ENCODE data around the gene TARDBP. TPM values are rescaled to one million over a fixed set of nuclear protein-coding genes. Genes with fewer than 3 reads are reported as not detected.

Gene TARDBP
- total and polyA plus RNA-seq, 2 experiments from 2014 or later = 204 to 313 TPM

DNA sequence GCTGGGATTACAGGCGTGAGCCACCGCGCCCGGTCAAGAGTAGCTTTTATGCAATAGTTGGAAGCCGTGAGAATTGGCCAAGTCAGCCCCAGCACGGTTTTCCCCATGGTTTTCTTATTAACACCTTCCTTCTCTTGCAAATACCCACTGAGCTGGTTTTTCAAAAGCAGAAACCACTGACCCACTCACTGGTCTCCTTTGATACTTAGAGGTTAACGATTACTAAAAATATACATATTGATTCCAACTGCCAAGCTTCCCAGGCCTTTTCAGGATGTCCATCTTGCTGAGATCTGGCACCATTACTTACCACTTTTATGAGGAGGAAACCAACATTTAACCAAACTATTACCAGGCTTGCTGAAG is 25.9 kb upstream of the TARDBP start (continued):
- TF ChIP-seq, protein P1, sequence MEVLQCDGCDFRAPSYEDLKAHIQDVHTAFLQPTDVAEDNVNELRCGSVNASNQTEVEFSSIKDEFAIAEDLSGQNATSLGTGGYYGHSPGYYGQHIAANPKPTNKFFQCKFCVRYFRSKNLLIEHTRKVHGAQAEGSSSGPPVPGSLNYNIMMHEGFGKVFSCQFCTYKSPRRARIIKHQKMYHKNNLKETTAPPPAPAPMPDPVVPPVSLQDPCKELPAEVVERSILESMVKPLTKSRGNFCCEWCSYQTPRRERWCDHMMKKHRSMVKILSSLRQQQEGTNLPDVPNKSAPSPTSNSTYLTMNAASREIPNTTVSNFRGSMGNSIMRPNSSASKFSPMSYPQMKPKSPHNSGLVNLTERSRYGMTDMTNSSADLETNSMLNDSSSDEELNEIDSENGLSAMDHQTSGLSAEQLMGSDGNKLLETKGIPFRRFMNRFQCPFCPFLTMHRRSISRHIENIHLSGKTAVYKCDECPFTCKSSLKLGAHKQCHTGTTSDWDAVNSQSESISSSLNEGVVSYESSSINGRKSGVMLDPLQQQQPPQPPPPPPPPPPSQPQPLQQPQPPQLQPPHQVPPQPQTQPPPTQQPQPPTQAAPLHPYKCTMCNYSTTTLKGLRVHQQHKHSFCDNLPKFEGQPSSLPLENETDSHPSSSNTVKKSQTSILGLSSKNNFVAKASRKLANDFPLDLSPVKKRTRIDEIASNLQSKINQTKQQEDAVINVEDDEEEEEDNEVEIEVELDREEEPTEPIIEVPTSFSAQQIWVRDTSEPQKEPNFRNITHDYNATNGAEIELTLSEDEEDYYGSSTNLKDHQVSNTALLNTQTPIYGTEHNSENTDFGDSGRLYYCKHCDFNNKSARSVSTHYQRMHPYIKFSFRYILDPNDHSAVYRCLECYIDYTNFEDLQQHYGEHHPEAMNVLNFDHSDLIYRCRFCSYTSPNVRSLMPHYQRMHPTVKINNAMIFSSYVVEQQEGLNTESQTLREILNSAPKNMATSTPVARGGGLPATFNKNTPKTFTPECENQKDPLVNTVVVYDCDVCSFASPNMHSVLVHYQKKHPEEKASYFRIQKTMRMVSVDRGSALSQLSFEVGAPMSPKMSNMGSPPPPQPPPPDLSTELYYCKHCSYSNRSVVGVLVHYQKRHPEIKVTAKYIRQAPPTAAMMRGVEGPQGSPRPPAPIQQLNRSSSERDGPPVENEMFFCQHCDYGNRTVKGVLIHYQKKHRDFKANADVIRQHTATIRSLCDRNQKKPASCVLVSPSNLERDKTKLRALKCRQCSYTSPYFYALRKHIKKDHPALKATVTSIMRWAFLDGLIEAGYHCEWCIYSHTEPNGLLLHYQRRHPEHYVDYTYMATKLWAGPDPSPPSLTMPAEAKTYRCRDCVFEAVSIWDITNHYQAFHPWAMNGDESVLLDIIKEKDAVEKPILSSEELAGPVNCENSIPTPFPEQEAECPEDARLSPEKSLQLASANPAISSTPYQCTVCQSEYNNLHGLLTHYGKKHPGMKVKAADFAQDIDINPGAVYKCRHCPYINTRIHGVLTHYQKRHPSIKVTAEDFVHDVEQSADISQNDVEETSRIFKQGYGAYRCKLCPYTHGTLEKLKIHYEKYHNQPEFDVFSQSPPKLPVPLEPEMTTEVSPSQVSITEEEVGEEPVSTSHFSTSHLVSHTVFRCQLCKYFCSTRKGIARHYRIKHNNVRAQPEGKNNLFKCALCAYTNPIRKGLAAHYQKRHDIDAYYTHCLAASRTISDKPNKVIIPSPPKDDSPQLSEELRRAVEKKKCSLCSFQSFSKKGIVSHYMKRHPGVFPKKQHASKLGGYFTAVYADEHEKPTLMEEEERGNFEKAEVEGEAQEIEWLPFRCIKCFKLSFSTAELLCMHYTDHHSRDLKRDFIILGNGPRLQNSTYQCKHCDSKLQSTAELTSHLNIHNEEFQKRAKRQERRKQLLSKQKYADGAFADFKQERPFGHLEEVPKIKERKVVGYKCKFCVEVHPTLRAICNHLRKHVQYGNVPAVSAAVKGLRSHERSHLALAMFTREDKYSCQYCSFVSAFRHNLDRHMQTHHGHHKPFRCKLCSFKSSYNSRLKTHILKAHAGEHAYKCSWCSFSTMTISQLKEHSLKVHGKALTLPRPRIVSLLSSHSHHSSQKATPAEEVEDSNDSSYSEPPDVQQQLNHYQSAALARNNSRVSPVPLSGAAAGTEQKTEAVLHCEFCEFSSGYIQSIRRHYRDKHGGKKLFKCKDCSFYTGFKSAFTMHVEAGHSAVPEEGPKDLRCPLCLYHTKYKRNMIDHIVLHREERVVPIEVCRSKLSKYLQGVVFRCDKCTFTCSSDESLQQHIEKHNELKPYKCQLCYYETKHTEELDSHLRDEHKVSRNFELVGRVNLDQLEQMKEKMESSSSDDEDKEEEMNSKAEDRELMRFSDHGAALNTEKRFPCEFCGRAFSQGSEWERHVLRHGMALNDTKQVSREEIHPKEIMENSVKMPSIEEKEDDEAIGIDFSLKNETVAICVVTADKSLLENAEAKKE (CRISPR knock-in tag; IDR thresholded peaks at IDR 0.05) = no peak
- no peak for TF ChIP-seq STAT1 (IDR thresholded peaks at IDR 0.05; ENCODE audit: unreplicated experiment)

DNA sequence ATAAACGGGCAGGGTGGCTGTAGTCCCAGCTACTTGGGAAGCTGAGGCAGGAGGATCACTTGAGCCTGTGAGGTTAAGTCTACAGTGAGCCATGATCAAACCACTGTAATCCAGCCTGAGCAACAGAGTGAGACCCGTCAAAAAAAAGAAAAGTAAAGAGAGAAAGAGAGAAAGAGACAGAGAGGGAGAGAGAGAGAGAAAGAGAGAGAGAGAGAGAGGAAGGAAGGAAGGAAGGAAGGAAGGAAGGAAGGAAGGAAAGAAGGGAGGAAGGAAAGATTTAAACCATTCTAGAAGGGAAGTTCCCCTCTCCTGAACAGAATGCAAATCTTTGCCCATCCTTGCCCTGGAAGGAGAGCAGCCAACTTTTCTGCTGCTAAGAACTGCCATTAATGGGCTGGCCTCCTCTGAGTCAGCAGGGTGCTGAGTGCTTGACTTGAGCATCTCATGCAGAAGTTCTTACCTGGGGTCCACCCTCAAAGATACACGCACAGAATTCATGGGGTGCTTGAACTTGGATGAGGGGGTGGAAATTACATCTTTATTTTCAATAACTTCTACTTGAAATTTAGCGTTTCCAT is 24.5 kb upstream of the TARDBP start:
- Histone ChIP-seq H3F3A (replicated peaks; ENCODE audit: low read depth) (no peaks in the 10 kb centered on the region), H3K4me2 (no peak overlapping the region), H3K27ac (ENCODE audit: low read depth) (no peak overlapping the region), H3K4me1 (ENCODE audit: insufficient read depth) (no peaks in the 10 kb centered on the region), H3K27me3 (ENCODE audit: insufficient read depth) (no peaks in the 10 kb centered on the region), H4K20me1 (replicated peaks; ENCODE audit: insufficient read depth) (no peaks in the 10 kb centered on the region), H3K4me3 (no peak overlapping the region), H3K9me2 (ENCODE audit: insufficient read depth) (no peaks in the 10 kb centered on the region), H2AFZ (no peak overlapping the region), H3K36me3 (ENCODE audit: insufficient read depth) (no peaks in the 10 kb centered on the region), H3K79me2 (replicated peaks; ENCODE audit: insufficient read depth) (no peaks in the 10 kb centered on the region)
- Mint-ChIP-seq H3K36me3 (ENCODE audit: low read depth) (no peaks in the 10 kb centered on the region), H3K27ac (no peak overlapping the region), H3K4me3 (no peak overlapping the region), H3K4me1 (peaks cover 8% of the 10 kb centered on the region; the same call in 2 of the 3 replicates), H3K9me3 (no peaks in the 10 kb centered on the region; the same call in 2 of the 3 replicates), H3K27me3 (ENCODE audit: insufficient read depth, low read depth, poor library complexity) (peaks cover 5% of the 10 kb centered on the region)
- ATAC-seq = no peak
- no peak for DNase-seq (ENCODE audit: low spot score)
- TF ChIP-seq ZNF331 (CRISPR knock-in tag; IDR thresholded peaks at IDR 0.05; ENCODE audit: low read depth) (no peak), CREB1 (CRISPR knock-in tag; IDR thresholded peaks at IDR 0.05; ENCODE audit: low read depth) (no peak), ZNF114 (CRISPR knock-in tag; IDR thresholded peaks at IDR 0.05) (no peak), EZH2phosphoT487 (IDR thresholded peaks at IDR 0.05; ENCODE audit: unreplicated experiment) (no peak), EZH2 (IDR thresholded peaks at IDR 0.05; ENCODE audit: low read depth, unreplicated experiment) (no peak), NANOG (IDR thresholded peaks at IDR 0.05; ENCODE audit: borderline replicate concordance) (no peak), ETS1 (IDR thresholded peaks at IDR 0.05) (no peak), STAT1 (IDR thresholded peaks at IDR 0.05; ENCODE audit: unreplicated experiment) (no peak)
- TF ChIP-seq, protein P2, sequence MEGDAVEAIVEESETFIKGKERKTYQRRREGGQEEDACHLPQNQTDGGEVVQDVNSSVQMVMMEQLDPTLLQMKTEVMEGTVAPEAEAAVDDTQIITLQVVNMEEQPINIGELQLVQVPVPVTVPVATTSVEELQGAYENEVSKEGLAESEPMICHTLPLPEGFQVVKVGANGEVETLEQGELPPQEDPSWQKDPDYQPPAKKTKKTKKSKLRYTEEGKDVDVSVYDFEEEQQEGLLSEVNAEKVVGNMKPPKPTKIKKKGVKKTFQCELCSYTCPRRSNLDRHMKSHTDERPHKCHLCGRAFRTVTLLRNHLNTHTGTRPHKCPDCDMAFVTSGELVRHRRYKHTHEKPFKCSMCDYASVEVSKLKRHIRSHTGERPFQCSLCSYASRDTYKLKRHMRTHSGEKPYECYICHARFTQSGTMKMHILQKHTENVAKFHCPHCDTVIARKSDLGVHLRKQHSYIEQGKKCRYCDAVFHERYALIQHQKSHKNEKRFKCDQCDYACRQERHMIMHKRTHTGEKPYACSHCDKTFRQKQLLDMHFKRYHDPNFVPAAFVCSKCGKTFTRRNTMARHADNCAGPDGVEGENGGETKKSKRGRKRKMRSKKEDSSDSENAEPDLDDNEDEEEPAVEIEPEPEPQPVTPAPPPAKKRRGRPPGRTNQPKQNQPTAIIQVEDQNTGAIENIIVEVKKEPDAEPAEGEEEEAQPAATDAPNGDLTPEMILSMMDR (conservative IDR thresholded peaks at IDR 0.05; ENCODE audit: low read depth in 2 of 2) = no peak
- TF ChIP-seq, protein P3, sequence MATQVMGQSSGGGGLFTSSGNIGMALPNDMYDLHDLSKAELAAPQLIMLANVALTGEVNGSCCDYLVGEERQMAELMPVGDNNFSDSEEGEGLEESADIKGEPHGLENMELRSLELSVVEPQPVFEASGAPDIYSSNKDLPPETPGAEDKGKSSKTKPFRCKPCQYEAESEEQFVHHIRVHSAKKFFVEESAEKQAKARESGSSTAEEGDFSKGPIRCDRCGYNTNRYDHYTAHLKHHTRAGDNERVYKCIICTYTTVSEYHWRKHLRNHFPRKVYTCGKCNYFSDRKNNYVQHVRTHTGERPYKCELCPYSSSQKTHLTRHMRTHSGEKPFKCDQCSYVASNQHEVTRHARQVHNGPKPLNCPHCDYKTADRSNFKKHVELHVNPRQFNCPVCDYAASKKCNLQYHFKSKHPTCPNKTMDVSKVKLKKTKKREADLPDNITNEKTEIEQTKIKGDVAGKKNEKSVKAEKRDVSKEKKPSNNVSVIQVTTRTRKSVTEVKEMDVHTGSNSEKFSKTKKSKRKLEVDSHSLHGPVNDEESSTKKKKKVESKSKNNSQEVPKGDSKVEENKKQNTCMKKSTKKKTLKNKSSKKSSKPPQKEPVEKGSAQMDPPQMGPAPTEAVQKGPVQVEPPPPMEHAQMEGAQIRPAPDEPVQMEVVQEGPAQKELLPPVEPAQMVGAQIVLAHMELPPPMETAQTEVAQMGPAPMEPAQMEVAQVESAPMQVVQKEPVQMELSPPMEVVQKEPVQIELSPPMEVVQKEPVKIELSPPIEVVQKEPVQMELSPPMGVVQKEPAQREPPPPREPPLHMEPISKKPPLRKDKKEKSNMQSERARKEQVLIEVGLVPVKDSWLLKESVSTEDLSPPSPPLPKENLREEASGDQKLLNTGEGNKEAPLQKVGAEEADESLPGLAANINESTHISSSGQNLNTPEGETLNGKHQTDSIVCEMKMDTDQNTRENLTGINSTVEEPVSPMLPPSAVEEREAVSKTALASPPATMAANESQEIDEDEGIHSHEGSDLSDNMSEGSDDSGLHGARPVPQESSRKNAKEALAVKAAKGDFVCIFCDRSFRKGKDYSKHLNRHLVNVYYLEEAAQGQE (IDR thresholded peaks at IDR 0.05; ENCODE audit: unreplicated experiment) = no peak
